Aorta (tissue), 5 donors: ENCODE results near the gene ZNF846. TPM values are rescaled to one million over a fixed set of nuclear protein-coding genes. Genes with fewer than 3 reads are reported as not detected.
A peak's percentile ranks its signal among the peaks of the same experiment; 100 is the strongest.
"Not testable (repeated sequence)": the region's sequence is repeated elsewhere in the genome, so short reads cannot be mapped to it uniquely, and the experiment has no call there.

Experiments
- ATAC-seq: fragments of 200-7000 bp; cut with Tn5 transposase; one replicate; pipeline ENCODE4 v1.9.1; 2022; ENCODE audit warnings: moderate library complexity; ENCODE audit not compliant: low FRiP score
- DNase-seq, 2 donors: peaks; one replicate each; pipeline ENCODE4 v3.0.0-alpha.2; 2020
- H3K27ac ChIP-seq, 2 donors: one replicate each; pipeline ENCODE4 v1.5.1; 2013; ENCODE audit warnings: low read length in 2 of 2, mild to moderate bottlenecking in 2 of 2, moderate library complexity in 2 of 2, control low read depth in 1 of 2, inconsistent platforms in 1 of 2, low read depth in 1 of 2
- H3K27me3 ChIP-seq, 2 donors: one replicate each; pipeline ENCODE4 v1.6.1; 2013; ENCODE audit warnings: control low read depth in 1 of 2, low read length in 1 of 2, mild to moderate bottlenecking in 1 of 2, moderate library complexity in 1 of 2; ENCODE audit not compliant: insufficient read depth in 2 of 2, control insufficient read depth in 1 of 2
- H3K36me3 ChIP-seq, 2 donors: one replicate each; pipeline ENCODE4 v1.6.1; 2013; ENCODE audit warnings: control low read depth in 1 of 2, low read length in 1 of 2, mild to moderate bottlenecking in 1 of 2; ENCODE audit not compliant: insufficient read depth in 2 of 2, control insufficient read depth in 1 of 2
- H3K4me1 ChIP-seq, 2 donors: one replicate each; pipeline ENCODE4 v1.6.1; 2013; ENCODE audit warnings: low read length in 2 of 2, control low read depth in 1 of 2, mild to moderate bottlenecking in 1 of 2, moderate library complexity in 1 of 2; ENCODE audit not compliant: insufficient read depth in 2 of 2, control insufficient read depth in 1 of 2
- H3K4me3 ChIP-seq, 2 donors: one replicate each; pipeline ENCODE4 v1.5.1; 2013; ENCODE audit warnings: low read length in 2 of 2, control low read depth in 1 of 2, mild to moderate bottlenecking in 1 of 2
- H3K9me3 ChIP-seq: one replicate; pipeline ENCODE4 v1.6.1; 2013; ENCODE audit warnings: mild to moderate bottlenecking, low read length; ENCODE audit not compliant: control insufficient read depth
- WGBS, 2 donors: extraction: QIAGEN DNeasy Blood & Tissue Kit; methylation state at CpG; one replicate each; pipeline ENCODE4 v1.1.7; 2013; 5-methylcytosine and 5-hydroxymethylcytosine counted together
- intact Hi-C, 2 donors: fragments of 100-400 bp; cut with DNase I; formaldehyde crosslinking; loops; one replicate each; pipeline versions ENCODE4 v1.14.2 to v1.15.0; 2022
- polyA plus RNA-seq, 2 donors: library from polyadenylated mRNA; stranded (reverse); fragments of 200-250 nt; gene quantifications; one replicate each; pipeline ENCODE4 v1.2.3, GENCODE V29; 2013
- total RNA-seq, 2 donors: library from RNA; stranded (reverse); fragmentation: NEBNext Ultra II Directional; extraction: Animal tissue kit (Norgen Biotek cat#: 25700); gene quantifications; one replicate each; pipeline ENCODE4 v1.2.1, GENCODE V29; 2021
- donor health status: healthy with polysubstance abuse.
- donor health status: Bipolar disorder and iron deficiency.
- donor health status: DM: no; HTN: no; CAD: no.
- donor health status: DM: no; HTN: no; CAD: no.
- donor health status: DM: yes; HTN: yes; CAD: no.

Gene ZNF846
- total and polyA plus RNA-seq, 4 donors = 13.0 to 33.0 (median 18.8) TPM

- no peaks in the 10 kb centered on the region for H3K27me3 ChIP-seq
- H3K4me1 ChIP-seq = no peaks in the 10 kb centered on the region
- WGBS, 2 donors = 49 to 54% methylated on average over 6 of the region's 6 CpGs
- no peak overlapping the region for H3K4me3 ChIP-seq
- DNase-seq (peak; percentile 85 to 87), ATAC-seq (no peak)
- no peak overlapping the region for H3K27ac ChIP-seq
- no peaks in the 10 kb centered on the region for H3K36me3 ChIP-seq
- intact Hi-C loops = loop anchor here (2.0 to 10.0 kb wide), 6 partner anchors 169 to 651 kb away; partner anchors contain the start of genes ZNF266 (in 1 of the 2) and ZNF317 (in 1 of the 2)
- no peaks in the 10 kb centered on the region for H3K9me3 ChIP-seq
These were observed 27.7 kb upstream of the ZNF846 start for GRCh38 chr19:9796113-9796773.

- H3K36me3 ChIP-seq = no peaks in the 10 kb centered on the region
- H3K27me3 ChIP-seq = no peaks in the 10 kb centered on the region
- DNase-seq (peak; percentile 82 to 89), ATAC-seq (peak; percentile 66)
- intact Hi-C loops = loop anchor here (2.0 to 10.0 kb wide), 5 partner anchors 26 to 648 kb away; partner anchors contain the start of genes FBXL12 (in 1 of the 2), ZNF266 (in 1 of the 2) and ZNF317 (in 1 of the 2)
- 9 to 11% methylated on average over 36 of the region's 36 CpGs for WGBS, 2 donors
- H3K4me1 ChIP-seq = no peaks in the 10 kb centered on the region
- H3K27ac ChIP-seq = peak overlapping the region; percentile 18 to 99
- no peaks in the 10 kb centered on the region for H3K9me3 ChIP-seq
- peak overlapping the region; percentile 44 to 60 for H3K4me3 ChIP-seq
These were observed 24.6 kb upstream of the ZNF846 start for GRCh38 chr19:9793071-9793591.

GRCh38 chr19:9792206-9793070 lies 23.9 kb upstream of the ZNF846 start:
- Histone ChIP-seq H3K4me3 (peak overlapping the region; percentile 60 to 70), H3K27me3 (no peaks in the 10 kb centered on the region), H3K27ac (peak overlapping the region; percentile 18 to 99), H3K9me3 (no peaks in the 10 kb centered on the region), H3K4me1 (no peaks in the 10 kb centered on the region), H3K36me3 (no peaks in the 10 kb centered on the region)
- intact Hi-C loops = loop anchor here (1.0 to 10.0 kb wide), 6 partner anchors 26 to 648 kb away; partner anchors contain the start of genes FBXL12 (in 2 of the 2), ZNF266 (in 1 of the 2) and ZNF317 (in 1 of the 2)
- ATAC-seq (peak; percentile 91), DNase-seq (peak; percentile 96 to 98)
- WGBS, 2 donors = 3 to 5% methylated on average over 66 to 70 of the region's 70 CpGs

- no peaks in the 10 kb centered on the region for H3K36me3 ChIP-seq
- peak; percentile 98 to 99 for DNase-seq
- peak overlapping the region; percentile 49 to 70 for H3K4me3 ChIP-seq
- H3K4me1 ChIP-seq = no peaks in the 10 kb centered on the region
- WGBS, 2 donors = 2 to 3% methylated on average over 47 to 50 of the region's 50 CpGs
- ATAC-seq = peak; percentile 92
- no peaks in the 10 kb centered on the region for H3K9me3 ChIP-seq
- no peaks in the 10 kb centered on the region for H3K27me3 ChIP-seq
- peak overlapping the region in 1 of 2 donors; percentile 96 for H3K27ac ChIP-seq
- intact Hi-C loops = loop anchor here (1.0 to 10.0 kb wide), 6 partner anchors 27 to 647 kb away; partner anchors contain the start of genes FBXL12 (in 2 of the 2), ZNF266 (in 1 of the 2) and ZNF317 (in 1 of the 2)
These were observed 23.1 kb upstream of the ZNF846 start for GRCh38 chr19:9791552-9792205.

- not testable (repeated sequence) for H3K4me1 ChIP-seq, H3K27ac ChIP-seq, H3K9me3 ChIP-seq, H3K27me3 ChIP-seq, ATAC-seq, H3K4me3 ChIP-seq, H3K36me3 ChIP-seq
- DNase-seq = peak in 1 of 2 donors; percentile 53
- 59 to 70% methylated on average over 6 of the region's 6 CpGs for WGBS, 2 donors
- intact Hi-C loops = loop anchor here (5.0 to 10.0 kb wide), 4 partner anchors 356 to 646 kb away; partner anchors contain the start of genes ZNF266 (in 1 of the 2) and ZNF317 (in 1 of the 2)
These were observed 22.5 kb upstream of the ZNF846 start for GRCh38 chr19:9791073-9791367.

- H3K4me3 ChIP-seq, H3K36me3 ChIP-seq, intact Hi-C loops, H3K27me3 ChIP-seq, H3K4me1 ChIP-seq, H3K27ac ChIP-seq, DNase-seq, ATAC-seq, H3K9me3 ChIP-seq: not testable (repeated sequence)
- 20 to 21% methylated on average over 5 of the region's 5 CpGs for WGBS, 2 donors
These were observed 21.0 kb upstream of the ZNF846 start for GRCh38 chr19:9789579-9789978.

- intact Hi-C loops = no loop called here
- 74 to 77% methylated on average over 11 of the region's 11 CpGs for WGBS, 2 donors
- no peak overlapping the region for H3K4me3 ChIP-seq
These were observed 20.5 kb upstream of the ZNF846 start for GRCh38 chr19:9789066-9789465.

GRCh38 chr19:9788604-9789003 lies 20.1 kb upstream of the ZNF846 start:
- DNase-seq, H3K27me3 ChIP-seq, intact Hi-C loops, ATAC-seq, H3K9me3 ChIP-seq, H3K36me3 ChIP-seq, H3K27ac ChIP-seq, H3K4me1 ChIP-seq, H3K4me3 ChIP-seq: not testable (repeated sequence)
- WGBS, 2 donors = 94% methylated on average over 13 of the region's 13 CpGs

More at GRCh38 chr19:9789066-9789465, 20.5 kb upstream of the ZNF846 start:
- Histone ChIP-seq H3K36me3 (no peaks in the 10 kb centered on the region), H3K9me3 (no peaks in the 10 kb centered on the region), H3K27ac (no peak overlapping the region), H3K4me1 (no peaks in the 10 kb centered on the region), H3K27me3 (no peaks in the 10 kb centered on the region)
- ATAC-seq = no peak
- DNase-seq = no peak
